Vagina (tissue), 2 donors: ENCODE results near the gene PAK1.

Source experiments
- POLR2A ChIP-seq, 2 donors: fragments of 450-650 bp; IDR thresholded peaks; one replicate each; pipeline ENCODE4 v1.6.1; 2017; ENCODE audit warnings: antibody characterized with exemption in 2 of 2, mild to moderate bottlenecking in 2 of 2, moderate library complexity in 2 of 2
- POLR2AphosphoS5 ChIP-seq, 2 donors: sonication (generic); formaldehyde crosslinking; IDR thresholded peaks; one replicate each; pipeline ENCODE4 v1.9.0; 2017; ENCODE audit warnings: antibody characterized with exemption in 2 of 2, mild to moderate bottlenecking in 2 of 2, low read depth in 1 of 2; ENCODE audit not compliant: insufficient read depth in 1 of 2
- TF ChIP-seq, protein P1 (sequence below), 3 experiments: fragments of 450-650 bp in 2 of 3; fragments of 200-600 bp in 1 of 3; sonication (generic) in 1 of 3; IDR thresholded peaks; one replicate each; pipeline ENCODE4 v1.5.1; 2017 to 2019; ENCODE audit warnings: antibody characterized with exemption in 3 of 3, mild to moderate bottlenecking in 2 of 3, moderate library complexity in 2 of 3

GRCh38 chr11:77448269-77448668, 25.6 kb downstream of the PAK1 start:
- TF ChIP-seq, protein P1, sequence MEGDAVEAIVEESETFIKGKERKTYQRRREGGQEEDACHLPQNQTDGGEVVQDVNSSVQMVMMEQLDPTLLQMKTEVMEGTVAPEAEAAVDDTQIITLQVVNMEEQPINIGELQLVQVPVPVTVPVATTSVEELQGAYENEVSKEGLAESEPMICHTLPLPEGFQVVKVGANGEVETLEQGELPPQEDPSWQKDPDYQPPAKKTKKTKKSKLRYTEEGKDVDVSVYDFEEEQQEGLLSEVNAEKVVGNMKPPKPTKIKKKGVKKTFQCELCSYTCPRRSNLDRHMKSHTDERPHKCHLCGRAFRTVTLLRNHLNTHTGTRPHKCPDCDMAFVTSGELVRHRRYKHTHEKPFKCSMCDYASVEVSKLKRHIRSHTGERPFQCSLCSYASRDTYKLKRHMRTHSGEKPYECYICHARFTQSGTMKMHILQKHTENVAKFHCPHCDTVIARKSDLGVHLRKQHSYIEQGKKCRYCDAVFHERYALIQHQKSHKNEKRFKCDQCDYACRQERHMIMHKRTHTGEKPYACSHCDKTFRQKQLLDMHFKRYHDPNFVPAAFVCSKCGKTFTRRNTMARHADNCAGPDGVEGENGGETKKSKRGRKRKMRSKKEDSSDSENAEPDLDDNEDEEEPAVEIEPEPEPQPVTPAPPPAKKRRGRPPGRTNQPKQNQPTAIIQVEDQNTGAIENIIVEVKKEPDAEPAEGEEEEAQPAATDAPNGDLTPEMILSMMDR (IDR thresholded peaks at IDR 0.05): no peak
- TF ChIP-seq POLR2AphosphoS5 (IDR thresholded peaks at IDR 0.05; ENCODE audit: insufficient read depth in 1 of 2, low read depth in 1 of 2) (no peak), POLR2A (IDR thresholded peaks at IDR 0.05) (no peak)
